SU-DHL-6 (cell line): ENCODE data around the gene FBXO48.

Experiments
- H2AFZ ChIP-seq: fragments of 200-600 bp; sonication (generic); 2 replicates; pipeline ENCODE4 v1.6.1; 2014; ENCODE audit warnings: low read depth, mild to moderate bottlenecking, moderate library complexity, mixed read lengths, antibody characterized with exemption, low read length; ENCODE audit not compliant: severe bottlenecking
- H3F3A ChIP-seq: fragments of 200-600 bp; shearing (Covaris generic); 2 replicates; pipeline ENCODE4 v1.6.0; 2016; ENCODE audit warnings: antibody characterized with exemption, mild to moderate bottlenecking; ENCODE audit not compliant: insufficient read depth
- H3K27ac ChIP-seq: fragments of 200-600 bp; sonication (generic); 2 replicates; pipeline ENCODE4 v1.5.1; 2016; ENCODE audit warnings: low read depth, mild to moderate bottlenecking, low read length, moderate library complexity, mixed read lengths
- H3K27me3 ChIP-seq: fragments of 200-600 bp; sonication (generic), shearing (Covaris generic); 2 replicates; pipeline ENCODE4 v1.6.0; 2014; ENCODE audit warnings: mild to moderate bottlenecking, low read length
- H3K36me3 ChIP-seq: fragments of 200-600 bp; sonication (generic); 2 replicates; pipeline ENCODE4 v1.6.1; 2014; ENCODE audit warnings: mild to moderate bottlenecking, low read length, mixed read lengths
- H3K4me2 ChIP-seq: fragments of 300-600, 200-600 bp; shearing (Covaris generic), sonication (generic); 2 replicates; pipeline ENCODE4 v1.6.0; 2014; ENCODE audit warnings: low read length, low read depth, mild to moderate bottlenecking; ENCODE audit not compliant: poor library complexity, severe bottlenecking
- H3K4me3 ChIP-seq: fragments of 200-600 bp; sonication (generic); 2 replicates; pipeline ENCODE4 v1.5.1; 2014; ENCODE audit warnings: antibody characterized with exemption, low read length, mild to moderate bottlenecking, mixed read lengths; ENCODE audit not compliant: insufficient read depth, poor library complexity, severe bottlenecking
- H3K79me2 ChIP-seq: fragments of 200-600 bp; sonication (generic); 2 replicates; pipeline ENCODE4 v1.6.1; 2014; ENCODE audit warnings: mild to moderate bottlenecking, low read length, moderate library complexity; ENCODE audit not compliant: insufficient read depth
- H3K9ac ChIP-seq: fragments of 200-600 bp; sonication (generic); 2 replicates; pipeline ENCODE4 v1.7.0; 2014; ENCODE audit warnings: mild to moderate bottlenecking, low read length
- H3K9me2 ChIP-seq: fragments of 200-600 bp; sonication (generic); replicated peaks from 2 replicates; pipeline ENCODE4 v1.6.1; 2014; ENCODE audit warnings: low read length; ENCODE audit not compliant: insufficient read depth
- H3K9me3 ChIP-seq: fragments of 200-600 bp; sonication (generic); 2 replicates; pipeline ENCODE4 v1.6.1; 2014; ENCODE audit warnings: low read length, mixed read lengths; ENCODE audit not compliant: insufficient read depth
- H4K20me1 ChIP-seq: fragments of 200-600 bp; sonication (generic); 2 replicates; pipeline ENCODE4 v1.6.1; 2014; ENCODE audit warnings: low read depth, mild to moderate bottlenecking, antibody characterized with exemption, low read length, moderate library complexity, mixed read lengths
- EZH2phosphoT487 ChIP-seq: fragments of 200-600 bp; sonication (generic), shearing (Covaris generic); conservative IDR thresholded peaks from 2 replicates; pipeline ENCODE4 v1.6.1; 2018; ENCODE audit warnings: mild to moderate bottlenecking, antibody characterized with exemption, low read length, moderate library complexity, mixed read lengths
- TF ChIP-seq, protein P1 (sequence below): fragments of 200-600 bp; sonication (generic); IDR thresholded peaks from one replicate; pipeline ENCODE4 v1.5.1; 2017; ENCODE audit warnings: antibody characterized with exemption, mild to moderate bottlenecking, low read length, moderate library complexity; ENCODE audit not compliant: insufficient read depth, poor library complexity, severe bottlenecking

The FBXO48 gene

DNA sequence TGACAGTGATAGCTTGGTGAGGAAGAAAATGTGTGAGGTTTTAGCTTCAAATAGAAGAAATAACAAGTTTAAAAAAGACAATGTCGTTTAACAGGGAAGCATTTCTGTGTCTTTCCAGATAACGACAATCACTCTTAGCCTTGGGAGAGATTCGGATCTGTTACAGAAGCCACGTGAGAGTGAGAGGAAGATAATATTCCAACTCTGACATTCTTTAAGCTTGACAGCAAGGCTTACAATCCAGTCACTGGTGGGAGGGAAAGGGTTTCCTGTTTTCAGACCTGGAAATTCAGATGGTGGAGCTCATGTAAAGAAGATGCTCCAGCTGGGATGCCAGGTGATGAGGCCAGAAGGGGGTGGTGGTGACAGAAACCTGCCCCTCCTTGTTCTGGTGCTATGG, 30.8 kb downstream of the FBXO48 start:
- no peaks in the 10 kb centered on the region for H3K36me3 ChIP-seq
- TF ChIP-seq EZH2phosphoT487, result no peak
- TF ChIP-seq, protein P1, sequence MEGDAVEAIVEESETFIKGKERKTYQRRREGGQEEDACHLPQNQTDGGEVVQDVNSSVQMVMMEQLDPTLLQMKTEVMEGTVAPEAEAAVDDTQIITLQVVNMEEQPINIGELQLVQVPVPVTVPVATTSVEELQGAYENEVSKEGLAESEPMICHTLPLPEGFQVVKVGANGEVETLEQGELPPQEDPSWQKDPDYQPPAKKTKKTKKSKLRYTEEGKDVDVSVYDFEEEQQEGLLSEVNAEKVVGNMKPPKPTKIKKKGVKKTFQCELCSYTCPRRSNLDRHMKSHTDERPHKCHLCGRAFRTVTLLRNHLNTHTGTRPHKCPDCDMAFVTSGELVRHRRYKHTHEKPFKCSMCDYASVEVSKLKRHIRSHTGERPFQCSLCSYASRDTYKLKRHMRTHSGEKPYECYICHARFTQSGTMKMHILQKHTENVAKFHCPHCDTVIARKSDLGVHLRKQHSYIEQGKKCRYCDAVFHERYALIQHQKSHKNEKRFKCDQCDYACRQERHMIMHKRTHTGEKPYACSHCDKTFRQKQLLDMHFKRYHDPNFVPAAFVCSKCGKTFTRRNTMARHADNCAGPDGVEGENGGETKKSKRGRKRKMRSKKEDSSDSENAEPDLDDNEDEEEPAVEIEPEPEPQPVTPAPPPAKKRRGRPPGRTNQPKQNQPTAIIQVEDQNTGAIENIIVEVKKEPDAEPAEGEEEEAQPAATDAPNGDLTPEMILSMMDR, result no peak
- no peak overlapping the region for H3K4me3 ChIP-seq
- no peaks in the 10 kb centered on the region for H3K9me3 ChIP-seq
- H3K79me2 ChIP-seq, result no peaks in the 10 kb centered on the region
- H3K27ac ChIP-seq, result peak overlapping the region; percentile 22; the same call in 1 of the 2 replicates
- H2AFZ ChIP-seq, result no peak overlapping the region
- peak overlapping the region; percentile 9 for H3K4me2 ChIP-seq
- 0 out of 2 replicates have a peak, but pooled peaks cover 8% of the 10 kb centered on the region for H3F3A ChIP-seq
- 0 out of 2 replicates have a peak overlapping the region, but pooled peaks have one; percentile 8 for H3K9ac ChIP-seq
- H4K20me1 ChIP-seq, result no peaks in the 10 kb centered on the region
- H3K9me2 ChIP-seq, result no peaks in the 10 kb centered on the region
- no peaks in the 10 kb centered on the region for H3K27me3 ChIP-seq

DNA sequence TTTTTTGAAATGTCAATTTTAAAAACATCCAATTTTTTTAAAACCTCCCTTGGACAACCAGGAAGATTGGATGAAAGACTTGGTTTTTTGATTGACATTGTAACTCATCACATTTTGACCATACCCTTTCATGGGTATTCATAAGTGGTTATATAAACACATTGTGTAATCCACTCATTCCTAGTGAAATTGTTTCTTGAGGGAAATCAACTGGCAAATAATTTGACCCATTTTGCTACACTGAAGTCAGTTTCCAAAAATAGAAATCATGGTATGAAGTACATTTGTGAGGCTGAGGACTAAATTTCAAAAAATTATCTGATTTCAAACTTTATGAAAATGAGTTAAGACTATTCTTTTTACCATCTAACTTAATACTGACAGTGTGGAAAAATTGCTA, 31.5 kb downstream of the FBXO48 start:
- Histone ChIP-seq H3F3A (0 out of 2 replicates have a peak, but pooled peaks cover 8% of the 10 kb centered on the region), H3K9me2 (no peaks in the 10 kb centered on the region), H3K79me2 (no peaks in the 10 kb centered on the region), H3K9ac (no peak overlapping the region), H2AFZ (no peak overlapping the region), H3K27me3 (no peaks in the 10 kb centered on the region), H3K9me3 (no peaks in the 10 kb centered on the region), H3K27ac (peak overlapping the region; percentile 22; the same call in 1 of the 2 replicates), H4K20me1 (no peaks in the 10 kb centered on the region), H3K4me3 (no peak overlapping the region), H3K36me3 (no peaks in the 10 kb centered on the region), H3K4me2 (peak overlapping the region; percentile 9)
- no peak for TF ChIP-seq EZH2phosphoT487
- TF ChIP-seq, protein P1, result no peak

DNA sequence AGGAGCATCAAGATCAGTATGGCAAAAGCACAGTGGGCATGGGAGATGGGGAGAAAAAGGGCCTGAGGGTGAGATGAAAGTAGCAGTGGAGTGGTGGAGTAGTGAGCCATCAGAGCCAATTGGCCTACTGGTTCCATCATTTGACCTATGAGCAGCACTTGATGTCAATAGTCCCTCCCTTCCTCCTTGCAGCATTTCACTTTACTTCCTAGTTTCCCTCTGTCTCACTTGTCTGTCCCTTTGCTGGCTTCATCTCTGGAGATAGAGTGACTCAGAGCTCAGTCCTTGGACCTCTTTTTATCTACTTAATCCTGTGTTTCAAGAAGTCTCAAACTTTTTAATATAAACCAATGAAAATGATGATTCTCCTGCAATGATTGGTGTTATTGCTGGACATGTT, 32.1 kb downstream of the FBXO48 start:
- Histone ChIP-seq H3K9me2 (no peaks in the 10 kb centered on the region), H4K20me1 (no peaks in the 10 kb centered on the region), H2AFZ (no peak overlapping the region), H3K4me3 (no peak overlapping the region), H3K27me3 (no peaks in the 10 kb centered on the region), H3F3A (0 out of 2 replicates have a peak, but pooled peaks cover 8% of the 10 kb centered on the region), H3K36me3 (no peaks in the 10 kb centered on the region), H3K9me3 (no peaks in the 10 kb centered on the region), H3K79me2 (no peaks in the 10 kb centered on the region), H3K27ac (no peak overlapping the region), H3K9ac (no peak overlapping the region), H3K4me2 (no peak overlapping the region)
- TF ChIP-seq, protein P1, result no peak
- no peak for TF ChIP-seq EZH2phosphoT487
